SK-N-SH (cell line): ENCODE data around the gene RPS17.
"Not testable (repeated sequence)": the region's sequence is repeated elsewhere in the genome, so short reads cannot be mapped to it uniquely, and the experiment has no call there.

Experiments used
- CTCF ChIP-seq: fragments of 200-600 bp; sonication (generic); IDR thresholded peaks from 2 replicates; pipeline ENCODE4 v1.6.1; 2017; ENCODE audit warnings: antibody characterized with exemption, mild to moderate bottlenecking, moderate library complexity
- EP300 ChIP-seq, 2 experiments: IDR thresholded peaks; 2 replicates each; pipeline versions ENCODE4 v1.4.0 to v1.6.1; 2012; ENCODE audit warnings: borderline replicate concordance in 1 of 2, low read depth in 1 of 2, low read length in 1 of 2
- FOXJ3 ChIP-seq: sonication (generic); formaldehyde crosslinking; IDR thresholded peaks from 2 replicates; pipeline ENCODE4 v1.5.1; 2020; ENCODE audit warnings: mild to moderate bottlenecking, missing genetic modification reagents
- GATA2 ChIP-seq: sonication (generic); formaldehyde crosslinking; IDR thresholded peaks from 2 replicates; pipeline ENCODE4 v1.5.0; 2020; ENCODE audit warnings: mild to moderate bottlenecking, missing genetic modification reagents
- NRF1 ChIP-seq: IDR thresholded peaks from 2 replicates; pipeline ENCODE4 v1.6.1; 2012; ENCODE audit warnings: low read depth, mild to moderate bottlenecking, low read length
- RAD21 ChIP-seq: IDR thresholded peaks from 2 replicates; pipeline ENCODE4 v1.6.1; 2012; ENCODE audit warnings: mild to moderate bottlenecking, low read length
- RCOR1 ChIP-seq: fragments of 150-350 bp; IDR thresholded peaks from 2 replicates; pipeline ENCODE4 v1.6.1; 2017; ENCODE audit warnings: antibody characterized with exemption, low read length
- SMC3 ChIP-seq: IDR thresholded peaks from 2 replicates; pipeline ENCODE4 v1.6.1; 2012; ENCODE audit warnings: low read depth, low read length, improper control_type of control experiment
- TF ChIP-seq, protein P1 (sequence below): IDR thresholded peaks from 2 replicates; pipeline ENCODE4; 2012

- TF ChIP-seq, protein P1, sequence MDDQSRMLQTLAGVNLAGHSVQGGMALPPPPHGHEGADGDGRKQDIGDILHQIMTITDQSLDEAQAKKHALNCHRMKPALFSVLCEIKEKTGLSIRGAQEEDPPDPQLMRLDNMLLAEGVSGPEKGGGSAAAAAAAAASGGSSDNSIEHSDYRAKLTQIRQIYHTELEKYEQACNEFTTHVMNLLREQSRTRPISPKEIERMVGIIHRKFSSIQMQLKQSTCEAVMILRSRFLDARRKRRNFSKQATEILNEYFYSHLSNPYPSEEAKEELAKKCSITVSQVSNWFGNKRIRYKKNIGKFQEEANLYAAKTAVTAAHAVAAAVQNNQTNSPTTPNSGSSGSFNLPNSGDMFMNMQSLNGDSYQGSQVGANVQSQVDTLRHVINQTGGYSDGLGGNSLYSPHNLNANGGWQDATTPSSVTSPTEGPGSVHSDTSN, result not testable (repeated sequence)
- TF ChIP-seq CTCF; SMC3; RCOR1; GATA2; FOXJ3 (CRISPR knock-in tag); NRF1; RAD21; EP300 (IDR thresholded peaks at IDR 0.05; ENCODE audit: borderline replicate concordance in 1 of 2, low read depth in 1 of 2, low read length in 1 of 2): not testable (repeated sequence)
Measured at GRCh38 chr15:82505842-82506241, 34.4 kb downstream of the RPS17 start.
